GM10847 (cell line): ENCODE measurements around the gene MAP2K6.

ENCODE experiments used
- POLR2A ChIP-seq: IDR thresholded peaks from 2 replicates; pipeline ENCODE4 v1.6.1; 2011; ENCODE audit not compliant: insufficient read length; ENCODE audit errors: extremely low read depth

MAP2K6 gene

GRCh38 chr17:69417545-69418483 lies 3.3 kb downstream of the MAP2K6 start:
- TF ChIP-seq POLR2A, result no peak

GRCh38 chr17:69418535-69418934 lies 4.0 kb downstream of the MAP2K6 start:
- no peak for TF ChIP-seq POLR2A

- no peak for TF ChIP-seq POLR2A
These were observed 9.0 kb downstream of the MAP2K6 start for GRCh38 chr17:69423450-69423849.

- no peak for TF ChIP-seq POLR2A
These were observed 10.0 kb downstream of the MAP2K6 start for GRCh38 chr17:69424287-69425041.

- TF ChIP-seq POLR2A, result no peak
These were observed 11.5 kb downstream of the MAP2K6 start for GRCh38 chr17:69425978-69426377.

GRCh38 chr17:69427486-69428197 lies 13.1 kb downstream of the MAP2K6 start:
- no peak for TF ChIP-seq POLR2A

GRCh38 chr17:69428252-69428980 lies 13.9 kb downstream of the MAP2K6 start:
- no peak for TF ChIP-seq POLR2A

- TF ChIP-seq POLR2A, result no peak
These were observed 16.0 kb downstream of the MAP2K6 start for GRCh38 chr17:69430488-69430887.

- TF ChIP-seq POLR2A, result no peak
These were observed 17.3 kb downstream of the MAP2K6 start for GRCh38 chr17:69431835-69432234.

- no peak for TF ChIP-seq POLR2A
These were observed 18.6 kb downstream of the MAP2K6 start for GRCh38 chr17:69433093-69433492.

- TF ChIP-seq POLR2A, result no peak
These were observed 19.7 kb downstream of the MAP2K6 start for GRCh38 chr17:69434164-69434579.

- no peak for TF ChIP-seq POLR2A
These were observed 21.6 kb downstream of the MAP2K6 start for GRCh38 chr17:69435971-69436696.

GRCh38 chr17:69437475-69437874 lies 23.0 kb downstream of the MAP2K6 start:
- no peak for TF ChIP-seq POLR2A

- TF ChIP-seq POLR2A, result no peak
These were observed 24.3 kb downstream of the MAP2K6 start for GRCh38 chr17:69438776-69439175.
